Glomerular visceral epithelial cell (primary cell): ENCODE measurements around the gene TLR6.

Experiments
- DNase-seq: peaks from one replicate; pipeline ENCODE4 v3.0.0-alpha.2; 2016; ENCODE audit errors: extremely low spot score

Gene TLR6

GRCh38 chr4:38867478-38868058 is 11.0 kb upstream of the TLR6 start, which contains the start of gene FAM114A1:
Gene FAM114A1 (plus strand): TSS chr4:38867806. CDS start chr4:38878079, 10,273 bp downstream.
- DNase-seq: peak; percentile 90

DNA sequence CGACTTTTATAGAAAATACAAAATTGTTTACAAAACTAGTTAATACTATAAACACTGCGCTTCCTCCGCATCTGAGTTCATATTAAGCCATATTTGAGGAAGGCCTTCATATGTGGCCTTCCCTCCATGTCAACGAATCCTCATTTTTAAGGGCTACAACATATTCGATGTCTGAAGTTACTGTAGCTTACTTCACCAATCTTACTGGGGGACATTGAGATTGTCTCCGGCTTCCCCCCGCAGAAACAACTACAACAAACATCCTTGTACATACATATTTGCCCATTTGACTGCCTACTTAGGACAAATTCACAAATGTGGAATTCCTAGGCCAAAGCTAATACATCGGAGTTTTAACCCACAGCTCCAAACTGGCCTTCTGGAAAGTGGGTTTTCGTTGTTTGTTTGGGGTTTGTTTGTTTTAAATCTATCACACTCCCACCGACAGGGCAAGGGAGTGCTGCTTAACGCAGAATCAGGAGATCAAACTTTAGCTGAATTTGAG is 10.4 kb upstream of the TLR6 start:
- DNase-seq: no peak

DNA sequence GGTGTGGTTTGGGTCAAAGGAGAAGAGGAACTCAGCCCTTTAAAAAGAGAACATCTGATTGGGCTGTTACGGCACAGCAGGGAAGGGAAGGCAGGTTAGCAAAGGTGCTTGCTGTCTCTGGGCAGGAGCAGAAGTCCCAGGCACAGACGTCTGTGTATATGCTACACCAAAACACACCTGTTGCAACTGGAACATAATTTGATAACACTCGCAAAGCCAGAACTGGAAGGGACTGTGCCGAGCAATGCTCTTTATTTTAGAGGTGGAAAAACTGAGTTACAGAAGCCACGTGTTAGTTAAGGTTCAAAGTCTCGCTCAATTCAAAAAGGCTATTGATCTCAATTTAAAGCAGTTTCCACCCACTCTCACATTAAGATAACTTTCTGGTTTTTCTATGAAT is 8.8 kb upstream of the TLR6 start:
- no peak for DNase-seq

DNA sequence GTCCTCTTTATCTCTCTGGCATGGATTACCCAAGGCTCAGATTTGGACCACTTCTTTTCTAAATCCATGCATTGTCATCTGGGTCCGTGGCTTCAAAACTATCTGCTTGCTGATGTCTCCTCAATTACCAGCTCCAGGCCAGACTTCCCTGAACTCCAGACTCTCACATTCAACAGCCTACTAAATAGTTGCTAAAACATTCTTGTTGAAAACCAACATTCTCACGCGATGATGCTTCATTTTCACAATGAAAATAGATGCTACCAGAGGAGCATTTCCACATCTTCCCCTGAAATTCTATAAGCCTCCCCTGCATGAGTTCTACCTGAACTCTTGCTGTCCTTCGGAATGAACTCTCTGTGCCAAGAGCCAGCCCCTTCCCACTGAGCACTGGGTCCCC is 5.2 kb upstream of the TLR6 start:
- DNase-seq: no peak

DNA sequence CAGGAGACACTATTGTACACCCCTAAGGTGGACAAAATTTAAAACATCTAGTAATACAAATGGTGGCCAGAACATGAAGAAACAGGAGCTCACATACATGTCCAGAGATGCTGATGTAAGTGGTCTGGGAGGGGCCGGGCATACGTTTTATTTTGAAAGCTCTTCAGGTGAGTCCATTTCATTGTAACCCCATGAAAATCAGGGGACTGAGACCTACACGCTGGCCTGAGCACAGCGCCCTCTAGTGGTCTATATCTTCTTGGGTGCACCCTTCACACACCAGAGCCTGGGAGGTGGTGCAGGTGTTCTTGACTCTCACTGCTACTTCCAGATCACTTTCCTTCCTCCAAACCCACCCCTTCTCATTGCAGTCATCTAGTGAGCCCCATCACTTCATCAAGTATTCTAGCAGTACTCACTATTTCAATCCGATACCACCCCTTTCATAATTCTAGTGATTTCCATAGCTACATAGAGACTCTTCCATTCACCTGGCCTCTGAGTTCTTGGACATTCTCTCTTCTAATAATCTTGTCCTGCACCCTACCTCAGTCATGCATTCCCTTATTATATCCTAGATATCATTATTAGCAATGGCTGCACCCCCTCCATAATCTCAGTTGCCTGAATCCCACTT is 4.3 kb upstream of the TLR6 start:
- peak; percentile 27 for DNase-seq

- peak; percentile 74 for DNase-seq
Observed at GRCh38 chr4:38859501-38859900, 2.9 kb upstream of the TLR6 start.

DNA sequence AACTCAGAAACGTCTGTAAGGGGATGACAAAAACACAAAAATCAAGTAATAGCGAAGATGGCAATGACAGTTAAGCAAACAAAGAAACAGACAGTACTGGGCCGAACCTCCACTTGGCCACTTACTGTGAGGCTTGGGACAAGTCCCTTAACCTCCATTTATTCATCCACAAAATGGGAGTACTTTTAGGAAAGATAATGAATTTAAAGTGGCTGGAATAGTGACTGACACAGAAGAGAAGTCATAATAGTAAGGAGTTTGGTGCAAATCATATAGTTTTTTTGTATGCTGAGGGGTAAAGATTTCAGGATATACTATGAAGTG is 1.4 kb upstream of the TLR6 start:
- DNase-seq: no peak

DNA sequence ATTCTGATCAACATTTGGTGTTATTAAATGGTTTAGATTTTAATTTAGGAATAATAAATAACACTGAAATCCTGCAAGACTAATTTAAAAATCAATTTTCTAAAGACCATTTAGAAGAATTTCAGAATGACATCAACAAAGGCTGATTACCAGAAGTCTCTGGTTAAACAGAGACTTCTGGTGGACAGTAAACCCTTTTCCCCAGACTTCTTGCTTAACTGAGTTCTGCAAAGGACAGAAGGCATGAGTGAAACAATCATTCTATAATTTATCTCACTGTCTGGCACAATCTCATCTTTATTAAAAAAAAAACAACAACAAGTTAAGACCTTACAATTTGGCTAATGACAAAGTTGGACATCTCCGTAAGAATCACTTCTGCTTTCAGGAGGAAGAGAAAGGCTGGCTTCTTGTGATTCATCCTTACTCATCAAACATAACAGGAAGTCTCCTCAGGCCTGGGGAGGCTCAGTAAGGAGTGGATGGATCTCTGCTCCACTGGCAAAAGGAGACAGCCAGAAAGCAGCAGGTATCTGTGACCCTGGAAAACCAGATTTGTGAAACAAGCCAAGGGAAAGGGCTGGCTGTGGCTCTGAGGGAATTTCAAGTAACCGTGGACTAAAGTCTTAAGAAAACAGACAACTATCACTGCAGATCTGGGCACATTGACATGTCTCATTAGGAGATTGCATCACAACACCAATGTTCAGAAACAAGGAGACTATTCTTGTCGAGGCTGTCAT is 908 bp upstream of the TLR6 start:
- peak; percentile 85 for DNase-seq

DNA sequence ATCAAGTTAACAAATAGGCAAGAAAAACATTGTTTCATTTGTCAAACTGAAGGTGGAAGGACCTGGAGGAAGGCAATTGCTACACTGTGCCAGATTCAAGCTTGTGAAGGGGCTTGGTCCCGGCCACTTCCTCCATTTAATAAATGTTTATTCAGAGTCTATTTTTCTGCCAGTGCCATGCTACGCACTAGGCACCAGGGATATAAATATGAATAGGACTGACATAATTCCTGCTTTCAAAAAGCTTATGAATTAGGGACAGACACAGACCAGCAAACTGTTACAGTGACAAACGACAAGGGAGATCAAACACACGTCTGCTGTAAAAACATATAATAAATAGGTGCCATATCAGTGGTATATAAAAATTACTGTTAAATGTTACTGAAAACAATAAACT is 571 bp downstream of the TLR6 start:
- DNase-seq: no peak

DNA sequence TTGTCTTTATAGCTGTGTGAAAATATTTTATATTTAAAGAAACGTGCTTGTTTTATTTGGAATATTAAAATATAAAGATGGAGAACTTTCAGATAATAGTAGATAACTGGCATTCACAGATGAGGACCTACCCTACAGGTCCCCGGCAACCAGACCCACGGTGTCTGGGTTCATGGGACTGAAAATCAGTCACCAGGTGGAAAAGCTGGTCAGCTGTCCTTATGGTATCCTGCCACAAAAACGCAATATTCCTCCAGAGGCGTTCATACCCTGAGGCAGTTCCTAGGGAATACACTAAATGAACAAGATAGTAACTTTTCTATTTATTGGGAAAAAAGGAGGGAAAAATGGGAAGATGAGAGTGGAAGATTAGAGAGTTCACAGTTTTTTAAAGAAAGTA is 1.2 kb downstream of the TLR6 start:
- no peak for DNase-seq

GRCh38 chr4:38846015-38846414 is 10.6 kb downstream of the TLR6 start:
- DNase-seq: no peak

- no peak for DNase-seq
Observed at GRCh38 chr4:38842994-38843393, 13.6 kb downstream of the TLR6 start.

- no peak for DNase-seq
Observed at GRCh38 chr4:38837849-38838248, 18.8 kb downstream of the TLR6 start.

DNA sequence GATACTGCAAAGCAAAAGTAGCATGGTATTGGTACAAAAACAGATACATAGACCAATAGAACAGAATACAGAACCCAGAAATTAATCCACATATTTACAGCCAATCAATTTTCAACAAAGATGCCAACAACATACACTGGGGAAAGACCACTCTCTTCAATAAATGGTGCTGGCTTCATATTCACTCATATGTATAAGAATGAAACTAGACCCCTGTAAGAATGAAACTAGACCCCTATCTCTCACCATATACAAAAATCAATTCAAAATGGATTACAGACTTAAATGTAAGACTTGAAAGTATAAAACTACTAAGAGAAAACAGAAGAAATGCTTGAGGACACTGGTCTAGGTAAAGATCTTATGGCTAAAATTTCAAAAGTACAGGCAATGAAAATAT is 19.3 kb downstream of the TLR6 start:
- DNase-seq: no peak

DNA sequence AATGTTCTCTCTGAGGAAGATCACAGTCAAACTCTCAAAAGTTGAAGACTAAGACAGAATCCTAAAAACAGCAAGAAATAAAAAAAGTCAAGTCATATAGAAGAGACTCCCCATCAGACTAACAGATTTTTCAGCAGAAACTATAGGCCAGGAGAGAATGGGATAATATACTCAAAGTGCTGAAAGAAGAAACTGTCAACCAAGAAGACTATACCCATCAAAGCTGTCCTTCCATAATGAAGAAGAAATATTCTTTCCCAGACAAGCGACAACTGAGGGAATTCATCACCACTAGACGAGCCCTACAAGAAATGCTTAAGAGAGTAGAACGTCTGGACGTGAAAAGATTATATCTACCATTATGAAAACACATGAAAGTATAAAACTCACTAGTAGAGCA is 22.0 kb downstream of the TLR6 start:
- no peak for DNase-seq

GRCh38 chr4:38832624-38833528 is 23.7 kb downstream of the TLR6 start:
- no peak for DNase-seq

DNA sequence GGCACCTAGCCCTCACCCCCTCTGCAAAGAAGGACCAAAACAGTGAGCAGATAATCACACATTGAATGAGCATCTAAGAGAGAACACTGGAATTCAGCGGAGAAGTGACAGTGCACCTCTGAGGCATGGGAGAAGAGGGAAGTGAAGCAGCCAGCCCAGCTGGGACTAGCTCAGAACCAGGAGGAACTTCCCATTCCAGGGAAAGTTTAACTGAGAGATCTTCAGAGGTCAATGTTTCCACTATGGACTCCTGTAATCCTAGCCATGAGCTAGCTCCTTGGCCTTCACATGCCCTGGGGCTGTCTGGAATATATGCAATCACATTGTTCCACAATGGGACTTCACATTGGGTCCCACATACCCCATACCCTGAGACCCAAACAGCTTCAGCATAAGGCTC is 24.4 kb downstream of the TLR6 start:
- DNase-seq: no peak

- no peak for DNase-seq
Observed at GRCh38 chr4:38831653-38832052, 25.0 kb downstream of the TLR6 start.

DNA sequence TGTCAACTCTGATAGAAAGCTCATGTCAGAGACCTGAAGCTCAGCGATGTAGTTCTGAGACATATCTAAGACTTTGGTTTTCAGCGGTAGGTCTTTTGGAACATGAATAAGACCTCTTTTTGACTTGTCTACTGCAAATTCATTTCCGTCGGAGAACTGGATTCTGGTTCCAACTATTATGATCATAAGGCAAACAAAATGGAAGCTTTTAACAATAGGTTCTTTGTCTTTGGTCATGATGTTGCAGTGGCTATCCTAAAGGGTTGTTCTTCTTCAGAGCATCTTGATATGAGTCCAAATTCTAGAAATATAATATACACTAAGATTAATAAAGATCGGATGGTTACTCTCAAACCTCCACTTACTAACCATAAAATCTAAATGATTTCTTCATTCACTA is 27.4 kb downstream of the TLR6 start:
- DNase-seq: no peak

- DNase-seq: no peak
Observed at GRCh38 chr4:38823766-38824165, 32.9 kb downstream of the TLR6 start.

DNA sequence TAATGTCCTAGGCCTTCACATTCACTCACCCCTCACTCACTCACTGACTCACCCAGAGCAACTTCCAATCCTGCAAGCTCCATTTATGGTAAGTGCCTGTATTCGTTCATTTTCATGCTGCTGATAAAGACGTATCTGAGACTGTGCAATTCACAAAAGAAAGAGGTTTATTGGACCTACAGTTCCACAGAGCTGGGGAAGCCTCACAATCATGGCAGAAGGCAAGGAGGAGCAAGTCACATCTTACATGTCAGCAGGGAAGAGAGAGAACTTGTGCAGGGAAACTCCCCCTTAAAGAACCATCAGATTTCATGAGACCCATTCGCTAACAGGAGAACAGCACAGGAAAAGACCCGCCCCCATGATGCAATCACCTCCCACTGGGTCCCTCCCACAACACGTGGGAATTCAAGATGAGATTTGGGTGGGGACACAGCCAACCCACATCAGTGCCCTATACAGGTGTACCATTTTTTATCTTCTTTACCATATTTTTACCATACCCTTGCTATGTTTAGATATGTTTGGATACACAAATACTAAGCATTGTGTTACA is 33.8 kb downstream of the TLR6 start:
- DNase-seq: no peak

- no peak for DNase-seq
Observed at GRCh38 chr4:38821739-38822138, 34.9 kb downstream of the TLR6 start.
